Pons (tissue), 1 donor: Measurements from ENCODE around the gene ATXN1.
"Not testable (repeated sequence)": the region's sequence is repeated elsewhere in the genome, so short reads cannot be mapped to it uniquely, and the experiment has no call there.

Experiments
- DNase-seq: peaks from one replicate; pipeline ENCODE4 v3.0.0-alpha.2; 2016; ENCODE audit warnings: low spot score

The ATXN1 gene

DNA sequence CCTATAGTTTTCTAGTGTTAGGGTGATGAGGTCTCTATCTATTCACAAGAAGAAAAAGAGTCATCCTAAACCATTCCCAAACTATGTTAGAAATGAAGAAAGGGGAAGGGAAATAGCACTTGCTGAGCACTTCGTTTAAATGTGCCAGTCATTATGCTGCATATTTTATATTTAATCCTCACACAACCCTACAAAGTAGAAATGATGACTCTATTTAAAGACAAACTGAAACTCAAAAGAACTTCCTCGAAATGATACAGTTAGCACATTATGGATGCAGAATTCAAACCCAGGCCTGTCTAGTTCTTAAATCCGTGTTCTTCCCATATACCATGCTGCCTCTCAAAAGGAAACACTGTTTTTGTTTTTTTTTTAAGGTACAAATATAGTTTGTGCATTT, 348.3 kb downstream of the ATXN1 start:
- no peak for DNase-seq

DNA sequence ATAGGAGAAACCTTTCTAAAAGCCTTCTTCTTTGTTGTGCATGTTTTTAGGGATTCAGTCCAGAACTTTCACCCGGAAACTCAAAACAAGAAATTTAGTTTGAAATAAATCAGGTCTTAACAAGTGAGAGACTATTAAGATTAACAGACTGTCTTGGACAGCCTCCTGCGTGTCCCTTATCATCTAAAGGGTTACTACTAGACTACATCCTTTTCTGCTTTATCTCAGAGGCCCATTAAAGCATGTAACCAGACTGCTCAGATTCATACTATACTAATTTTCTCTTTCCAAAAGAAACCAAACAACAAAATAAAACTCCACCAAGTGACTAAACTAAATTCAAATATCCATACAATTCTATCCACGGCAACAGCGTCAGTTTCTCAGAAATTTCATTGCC, 349.1 kb downstream of the ATXN1 start:
- DNase-seq = no peak

DNA sequence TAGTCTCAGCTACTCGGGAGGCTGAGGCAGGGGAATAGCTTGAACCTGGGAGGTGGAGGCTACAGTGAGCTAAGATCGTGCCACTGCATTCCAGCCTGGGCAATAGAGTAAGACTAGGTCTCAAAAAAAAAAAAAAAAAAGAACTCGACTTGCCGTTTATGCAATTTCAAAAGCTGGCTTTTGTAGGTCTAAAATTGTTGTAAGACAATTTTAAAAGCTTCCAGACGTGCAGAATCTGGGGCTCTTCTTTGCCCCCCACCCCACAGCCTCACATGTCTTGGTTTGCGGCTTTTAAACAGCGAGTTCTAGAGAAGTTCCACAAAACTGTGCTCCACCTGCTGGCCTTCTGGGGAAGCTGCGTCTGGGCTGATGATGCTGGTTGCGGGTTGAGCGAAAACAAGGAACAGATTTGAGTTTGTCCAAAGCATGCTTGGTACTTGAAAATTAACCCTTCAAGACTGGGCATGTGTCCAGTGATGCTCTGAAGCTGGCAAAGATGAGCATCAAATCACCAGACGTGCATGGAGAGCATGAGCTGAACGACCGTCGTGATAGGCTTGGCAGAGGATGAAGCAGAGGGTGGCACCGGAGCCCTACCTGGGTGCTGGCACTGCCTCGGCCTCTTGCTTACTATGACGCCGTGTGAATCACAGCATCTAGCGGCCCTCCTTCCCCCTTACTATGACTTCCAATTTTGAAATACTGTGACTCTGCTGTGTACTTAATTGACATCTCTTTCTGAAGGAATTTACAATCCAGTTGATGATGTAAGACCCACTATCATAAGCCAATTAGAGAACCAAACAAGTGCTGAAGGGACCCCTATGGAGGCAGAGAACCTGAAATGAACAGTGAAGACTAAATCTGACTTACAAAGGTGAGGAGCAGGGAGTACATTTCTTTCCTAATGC, 351.5 kb downstream of the ATXN1 start:
- peak; percentile 80 for DNase-seq

DNA sequence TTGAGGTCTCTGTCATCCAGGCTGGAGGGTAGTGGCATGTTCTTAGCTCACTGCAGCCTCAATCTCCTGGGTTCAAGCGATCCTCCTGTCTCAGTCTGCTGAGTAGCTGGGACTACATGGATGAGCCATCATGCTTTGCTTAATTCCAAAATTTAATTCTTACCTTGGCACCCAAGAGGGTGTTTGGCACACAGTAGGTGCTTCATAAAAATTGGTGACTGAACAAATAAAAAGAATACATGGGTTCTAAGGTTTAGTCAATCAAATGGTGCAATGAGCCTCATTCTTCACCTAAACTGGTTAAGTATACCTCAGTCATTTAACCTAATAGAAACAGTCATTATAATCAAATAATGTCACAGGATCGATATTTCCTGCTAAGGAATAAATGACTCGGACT, 352.5 kb downstream of the ATXN1 start:
- DNase-seq = no peak

DNA sequence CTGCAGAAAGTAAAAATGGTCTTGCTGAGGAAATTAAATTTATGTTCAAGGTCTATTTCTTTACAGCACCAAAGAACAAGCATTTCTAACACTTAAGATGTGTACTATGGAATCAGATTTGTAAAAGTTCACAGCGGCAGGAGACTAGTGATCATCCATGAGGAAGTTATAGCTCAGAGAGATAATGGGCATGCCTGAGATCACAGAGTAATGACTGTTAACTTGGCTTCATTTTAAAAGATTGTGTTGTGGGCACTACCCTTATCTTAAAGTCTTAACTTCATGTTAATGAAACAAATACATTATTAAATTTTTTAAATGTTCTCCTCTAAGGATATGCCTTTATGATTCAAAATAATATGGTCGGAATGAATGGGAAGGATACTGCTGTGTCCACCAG, 354.3 kb downstream of the ATXN1 start:
- no peak for DNase-seq

DNA sequence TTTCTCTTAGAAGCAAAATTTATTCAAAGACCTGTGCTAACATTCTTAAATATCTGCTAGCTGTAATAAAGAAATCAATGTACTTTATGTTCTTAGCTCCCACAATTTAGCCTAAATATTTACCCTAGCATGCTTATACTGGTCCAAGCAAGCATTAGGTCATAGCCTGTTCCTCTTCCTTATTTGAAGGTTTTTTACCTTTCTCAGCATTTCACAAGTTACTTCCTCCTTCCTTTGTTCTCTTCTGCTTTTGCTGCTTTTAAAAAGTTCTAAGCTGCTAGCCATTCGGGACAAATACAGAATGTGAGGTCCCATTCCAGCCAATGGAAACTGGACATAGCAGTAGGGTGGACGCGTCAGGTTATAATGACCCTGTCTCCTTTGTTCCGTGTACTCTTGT, 354.7 kb downstream of the ATXN1 start:
- peak; percentile 68 for DNase-seq

DNA sequence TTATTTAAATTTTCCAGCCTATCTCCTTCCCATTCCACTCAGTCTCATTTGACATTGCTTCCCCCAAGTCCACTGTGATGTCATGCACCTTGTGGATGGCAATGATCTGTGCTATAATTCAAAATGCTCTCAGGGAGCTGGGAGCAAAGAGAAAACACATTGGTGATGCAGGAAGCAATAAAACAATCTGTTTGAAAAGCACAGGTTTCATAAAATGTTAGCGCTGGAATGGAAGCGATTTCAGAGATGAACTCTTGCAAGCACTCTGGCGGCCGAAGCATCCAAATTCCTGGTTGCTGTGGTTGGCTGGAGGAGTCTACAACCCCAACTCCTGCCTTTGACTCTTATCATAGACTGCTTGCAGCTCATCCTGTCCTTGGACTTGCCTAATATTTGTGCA, 355.9 kb downstream of the ATXN1 start:
- no peak for DNase-seq

DNA sequence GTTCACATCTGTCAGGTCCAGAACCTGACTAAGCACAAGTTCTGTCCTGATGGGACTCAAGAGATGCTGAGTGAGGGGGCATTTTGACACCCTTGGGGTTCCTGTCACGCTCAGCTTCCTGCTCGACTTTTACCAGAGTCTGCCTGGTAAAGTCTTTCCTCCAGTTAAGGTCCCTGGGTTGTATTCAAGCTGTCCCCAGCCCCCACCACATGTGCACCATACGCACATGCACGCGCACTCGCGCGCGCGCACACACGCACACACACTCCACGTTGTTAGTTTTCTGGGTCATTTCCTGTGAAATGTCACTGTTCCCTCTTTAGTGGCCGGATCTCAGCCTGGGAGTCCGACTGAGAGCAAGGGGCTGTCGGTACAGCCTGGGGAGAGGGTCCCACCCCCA, 356.8 kb downstream of the ATXN1 start:
- DNase-seq = no peak

DNA sequence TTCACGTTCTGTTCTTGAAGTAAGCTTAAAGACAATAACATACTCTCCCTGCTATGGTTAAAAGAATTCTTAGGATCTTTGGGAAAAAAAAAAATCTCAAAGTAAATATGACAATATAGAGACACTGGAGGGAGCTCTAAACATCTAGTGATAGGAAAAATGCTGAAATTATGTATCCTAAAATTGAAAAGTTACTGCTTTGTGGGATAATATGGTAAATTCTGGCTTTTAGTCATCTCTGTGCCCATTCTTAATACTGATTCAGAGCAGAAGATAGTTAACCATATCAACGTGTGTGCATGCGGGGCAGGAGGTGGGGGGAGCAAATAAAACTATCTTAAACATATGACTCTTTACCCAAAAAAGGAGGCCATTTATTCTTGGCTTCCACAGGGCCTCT, 357.4 kb downstream of the ATXN1 start:
- no peak for DNase-seq

DNA sequence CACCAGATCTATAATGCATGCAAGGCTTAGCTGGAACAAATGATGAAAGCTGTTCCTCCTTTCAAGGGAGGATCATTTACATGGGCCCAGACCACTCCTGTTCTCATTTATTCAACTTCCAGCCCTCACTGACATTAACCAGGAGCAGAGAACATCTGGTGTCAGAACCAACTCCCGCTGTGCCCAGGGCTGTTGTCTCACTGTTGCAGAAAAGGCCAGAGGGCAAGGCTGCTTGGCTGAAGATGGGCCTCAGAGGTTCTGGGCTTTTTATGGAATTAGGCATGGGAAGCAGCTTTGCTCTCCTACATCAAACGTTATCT, 358.7 kb downstream of the ATXN1 start:
- DNase-seq = no peak

DNA sequence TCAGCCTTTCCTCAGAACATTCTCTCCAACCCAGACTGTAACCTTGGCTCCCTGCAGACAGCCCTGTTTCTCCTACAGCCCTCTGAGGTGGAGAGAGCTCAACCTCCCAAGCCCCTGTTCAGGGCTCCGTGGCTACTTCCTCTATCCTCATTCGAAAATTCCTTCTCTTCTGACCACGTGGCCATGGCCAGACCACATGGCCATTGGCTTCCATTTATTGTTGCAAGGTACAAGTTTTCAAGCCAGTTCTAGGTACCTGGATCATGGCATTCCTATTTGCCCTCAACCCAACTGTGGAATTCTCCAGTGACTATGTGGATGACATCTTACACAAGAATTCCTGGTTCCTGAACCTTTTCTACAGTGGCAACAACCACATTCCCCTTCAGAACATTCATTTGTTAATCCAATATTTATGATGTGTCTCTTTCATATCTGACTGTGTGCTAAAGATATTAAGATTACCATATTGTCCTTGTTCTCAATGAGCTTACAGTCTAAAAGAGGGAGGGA, 361.0 kb downstream of the ATXN1 start:
- no peak for DNase-seq

DNA sequence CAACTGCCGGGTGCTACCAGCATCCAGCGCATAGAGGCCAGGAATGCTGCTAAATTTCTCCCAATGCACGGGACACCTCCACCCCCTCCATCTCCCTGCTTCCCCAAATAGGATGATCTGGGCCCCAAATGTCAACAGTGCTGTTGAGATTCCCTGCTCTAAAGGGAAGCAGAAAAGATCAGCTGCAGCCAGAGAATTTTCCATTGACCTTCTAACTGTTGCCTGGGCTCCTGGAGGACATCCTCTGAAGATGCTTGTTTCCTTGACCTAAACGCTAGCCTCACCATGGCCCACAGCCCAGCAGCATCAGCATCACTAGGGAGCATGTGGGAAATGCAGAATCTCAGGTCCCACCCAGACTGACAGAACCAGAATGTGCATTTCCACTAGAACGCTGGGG, 361.6 kb downstream of the ATXN1 start:
- DNase-seq = no peak

DNA sequence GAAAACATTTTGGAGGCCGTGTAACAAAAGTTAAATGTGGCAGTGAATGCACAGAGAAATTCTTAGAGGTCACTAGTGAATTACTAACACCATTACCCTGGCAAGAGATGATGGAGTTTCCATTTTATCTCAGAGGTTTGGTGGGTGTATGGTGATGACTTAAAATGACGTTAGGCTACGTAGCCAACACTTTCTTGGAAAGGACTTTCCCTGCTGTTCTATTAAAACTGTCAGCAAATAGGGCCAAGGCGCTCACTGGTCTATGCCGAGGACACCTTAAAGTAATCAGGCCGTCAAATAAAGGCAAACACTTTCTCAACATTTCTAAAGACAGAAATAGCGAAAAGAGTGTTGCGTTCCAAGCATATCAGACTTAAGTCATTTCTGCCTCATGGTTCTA, 362.1 kb downstream of the ATXN1 start:
- no peak for DNase-seq

DNA sequence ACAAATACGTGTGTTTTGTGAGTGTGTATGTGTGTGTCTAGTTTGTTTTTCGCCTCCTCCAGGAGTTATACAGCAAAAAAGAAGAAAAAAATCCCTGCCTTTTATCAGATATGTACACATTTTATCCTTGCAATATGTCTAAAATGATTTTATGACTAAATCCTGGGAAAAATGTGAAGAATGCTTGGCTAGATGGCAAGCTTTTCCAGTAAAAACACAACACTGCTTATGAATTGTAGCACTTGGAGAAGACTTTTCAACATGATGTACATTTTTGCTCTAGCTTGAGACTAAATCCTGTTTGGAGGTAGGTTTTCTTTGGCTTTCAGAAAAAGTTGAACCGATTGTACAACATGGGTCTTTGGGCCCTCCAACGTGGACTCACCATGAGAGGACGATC, 362.7 kb downstream of the ATXN1 start:
- no peak for DNase-seq

DNA sequence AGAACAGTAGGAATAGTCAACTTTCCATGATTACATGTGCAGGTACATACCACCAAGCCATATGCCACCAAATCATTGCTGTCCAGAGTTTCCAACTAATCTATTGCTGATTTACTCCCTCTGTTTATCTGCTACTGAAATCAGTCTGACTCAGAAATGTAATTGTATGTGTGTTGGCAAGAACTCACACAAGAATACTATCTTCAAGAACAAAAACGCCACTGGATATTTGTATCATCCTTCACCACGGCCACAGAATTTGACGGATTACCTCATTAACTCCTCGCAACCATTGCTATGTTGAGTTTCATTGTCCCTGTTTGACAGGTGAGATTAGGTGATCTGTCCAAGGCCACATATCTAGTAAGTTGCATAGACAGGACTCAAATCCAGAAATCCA, 363.6 kb downstream of the ATXN1 start:
- DNase-seq = no peak

DNA sequence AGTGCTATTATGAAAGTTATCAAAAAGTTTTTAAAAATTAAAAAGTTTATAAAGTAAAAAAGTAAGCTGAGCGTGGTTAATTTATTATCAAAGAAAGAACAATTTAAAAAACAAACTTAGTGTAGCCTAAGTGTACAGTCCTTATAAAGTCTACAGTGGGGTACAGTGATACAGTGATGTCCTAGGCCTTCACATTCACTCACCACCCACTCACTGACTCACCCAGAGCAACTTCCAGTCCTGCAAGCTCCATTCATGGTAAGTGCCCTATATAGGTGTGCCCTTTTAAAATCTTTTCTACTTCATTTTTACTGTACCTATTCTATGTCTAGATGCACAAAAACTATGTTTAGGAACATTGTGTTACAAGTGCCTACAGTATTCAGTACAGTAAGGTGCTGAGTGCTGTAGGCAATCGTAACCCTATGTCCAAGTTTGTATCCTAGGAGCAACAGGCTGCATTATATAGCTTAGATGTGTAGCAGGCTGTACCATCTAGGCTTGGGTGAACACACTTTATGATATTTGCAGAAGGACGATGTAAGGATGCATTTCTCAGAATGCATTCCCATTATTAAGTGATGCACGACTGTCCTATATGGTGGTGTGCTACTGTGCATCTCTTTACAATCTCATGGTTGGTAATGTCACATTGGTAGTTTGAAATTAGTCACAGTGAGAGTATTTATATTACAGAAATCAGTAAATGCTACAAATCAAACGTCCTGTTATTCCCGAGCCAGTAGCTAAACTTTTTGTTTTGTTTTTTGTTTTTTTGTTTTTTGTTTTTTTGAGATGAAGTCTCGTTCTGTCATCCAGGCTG, 364.6 kb downstream of the ATXN1 start:
- no peak for DNase-seq

DNA sequence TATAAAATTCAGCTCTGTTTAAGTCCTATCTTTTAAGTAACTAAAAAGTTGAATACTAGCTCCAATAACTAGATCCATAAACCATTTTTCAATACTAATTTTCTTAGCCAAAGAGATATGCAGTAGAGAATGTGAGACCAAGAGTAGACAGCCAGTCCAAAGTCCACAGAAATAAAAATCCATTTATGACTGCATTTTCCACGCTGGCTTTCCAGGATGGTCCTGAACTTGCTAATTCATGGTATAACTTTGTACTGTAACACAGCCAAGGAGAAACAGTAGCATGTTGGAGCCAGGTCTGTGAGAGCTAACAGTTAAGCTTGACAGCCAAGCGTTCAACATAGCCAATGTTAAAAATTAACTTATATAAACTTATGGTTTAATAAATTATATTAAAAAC, 366.6 kb downstream of the ATXN1 start:
- DNase-seq = no peak

DNA sequence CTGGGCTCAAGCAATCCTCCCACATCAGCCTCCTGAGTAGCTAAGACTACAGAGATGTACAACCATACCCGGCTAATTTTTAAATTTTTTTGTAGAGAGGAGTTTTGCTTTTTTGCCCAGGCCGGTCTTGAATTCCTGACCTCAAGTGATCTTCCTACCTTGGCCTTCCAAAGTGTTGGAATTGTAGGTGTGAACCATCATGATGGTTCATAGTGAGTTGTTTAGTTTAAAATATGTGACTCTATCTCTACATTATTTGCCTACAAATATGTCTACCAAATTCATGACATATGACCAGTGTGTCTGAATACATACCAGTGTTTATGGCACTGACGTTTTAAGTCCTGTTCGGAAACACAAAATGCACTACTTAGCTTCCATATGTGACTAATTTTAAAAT, 367.9 kb downstream of the ATXN1 start:
- no peak for DNase-seq

DNA sequence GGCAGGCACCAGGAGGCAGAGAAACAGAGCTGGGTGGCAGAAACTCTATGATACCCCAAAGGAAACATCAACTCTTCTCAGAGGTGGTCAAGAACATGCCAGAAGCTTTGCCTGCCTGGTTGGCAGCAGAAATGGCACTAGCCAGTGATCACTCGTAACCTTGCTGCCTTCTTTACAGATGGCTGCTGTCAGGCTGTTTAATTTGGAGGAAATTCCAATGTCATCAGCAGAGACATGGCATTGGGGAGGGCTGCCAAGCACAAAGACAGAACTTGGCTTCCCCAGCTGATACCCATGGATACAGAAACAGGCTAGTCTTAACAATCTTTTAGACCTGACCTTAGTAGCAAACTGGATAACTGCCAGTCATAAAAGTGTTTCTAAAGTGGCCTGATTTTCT, 369.2 kb downstream of the ATXN1 start:
- DNase-seq = no peak

DNA sequence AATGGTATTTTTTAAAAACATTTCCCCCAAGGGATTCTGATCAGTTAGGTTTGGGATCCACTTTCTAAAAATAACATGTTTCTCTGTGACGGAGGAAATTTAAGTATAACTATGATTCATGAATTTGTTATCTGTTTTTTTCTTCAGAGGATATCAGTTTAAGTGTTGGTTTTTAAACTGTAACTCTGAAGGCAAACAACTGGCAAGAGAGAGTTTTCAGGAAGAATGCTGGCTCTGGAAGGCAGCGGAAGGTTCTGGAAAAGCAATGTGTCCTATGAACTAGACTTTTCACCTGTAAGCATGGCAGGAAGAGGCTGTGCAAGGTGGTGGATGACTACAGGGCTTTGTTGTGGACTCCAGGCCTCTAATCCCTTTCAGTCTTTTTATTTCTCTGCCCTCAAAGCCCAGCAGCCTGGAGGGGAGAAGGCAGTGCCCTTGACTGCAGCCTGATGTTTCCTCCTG, 369.8 kb downstream of the ATXN1 start:
- no peak for DNase-seq

DNA sequence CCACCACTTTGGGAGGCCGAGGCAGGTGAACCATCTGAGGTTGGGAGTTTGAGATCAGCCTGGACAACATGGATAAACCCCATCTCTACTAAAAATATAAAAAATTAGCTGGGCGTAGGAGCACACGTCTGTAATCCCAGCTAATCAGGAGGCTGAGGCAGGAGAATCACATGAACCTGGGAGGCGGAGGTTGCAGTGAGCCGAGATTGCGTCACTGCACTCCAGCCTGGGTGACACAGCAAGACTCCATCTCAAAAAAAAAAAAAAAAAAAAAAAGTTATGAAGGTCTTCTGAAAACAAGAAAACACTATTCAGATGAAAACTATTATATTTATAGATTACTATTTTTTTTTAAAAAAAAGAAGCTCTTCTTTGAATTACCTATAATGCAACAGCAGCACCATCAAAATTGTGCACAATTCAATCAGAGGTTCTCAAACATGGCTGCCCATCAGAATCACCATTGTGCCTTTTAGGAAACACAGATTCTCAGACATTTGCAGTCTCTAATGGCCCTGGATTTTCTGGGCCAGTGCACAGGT, 370.3 kb downstream of the ATXN1 start:
- not testable (repeated sequence) for DNase-seq

DNA sequence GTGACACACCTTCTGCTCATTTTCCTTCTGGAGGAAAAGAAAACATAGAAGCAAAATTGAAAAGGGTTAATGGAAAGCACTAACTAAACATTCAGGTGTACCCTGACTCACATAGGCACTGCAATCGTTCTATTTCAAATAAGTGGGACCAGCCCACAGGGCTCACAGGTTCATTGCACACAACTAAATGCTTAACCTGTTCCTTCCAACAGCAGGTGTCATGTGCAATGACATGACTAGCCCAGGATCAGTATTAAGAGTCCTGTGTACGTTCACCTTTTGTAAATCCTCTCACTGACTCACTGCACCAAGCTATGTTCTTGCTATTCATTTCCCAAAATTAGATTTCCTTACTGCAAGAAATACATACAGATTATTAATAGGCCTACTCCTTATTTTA, 371.6 kb downstream of the ATXN1 start:
- DNase-seq = no peak

DNA sequence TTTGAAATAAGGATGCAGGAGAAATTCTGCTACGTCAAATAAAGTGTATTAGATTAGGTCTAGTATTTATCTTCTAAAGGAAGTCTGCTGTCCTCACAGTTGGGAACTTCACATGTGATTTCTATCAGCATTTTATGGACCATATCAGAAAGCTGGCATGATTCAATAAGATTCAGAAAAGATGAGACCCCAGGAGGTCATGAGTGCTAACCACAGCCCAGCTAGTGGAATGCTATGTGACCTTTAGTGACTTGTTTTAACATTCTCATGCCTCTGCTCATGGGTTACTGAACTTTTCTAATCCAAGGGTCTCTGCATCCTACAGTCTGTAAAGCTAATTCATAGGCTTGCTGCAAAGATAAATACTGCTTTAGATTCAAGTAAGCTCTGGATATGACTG, 372.8 kb downstream of the ATXN1 start:
- DNase-seq = no peak
